Body of pancreas (tissue), 4 donors: ENCODE data around the gene PRR14.

Experiments used
- POLR2A ChIP-seq, 3 donors: fragments of 450-650 bp; IDR thresholded peaks; one replicate each; pipeline ENCODE4 v1.6.1; 2016; ENCODE audit warnings: antibody characterized with exemption in 3 of 3, mild to moderate bottlenecking in 2 of 3
- TF ChIP-seq, protein P1 (sequence below), 7 experiments: fragments of 450-650 bp in 4 of 7; fragments of 200-600 bp in 3 of 7; sonication (generic) in 3 of 7; IDR thresholded peaks; one replicate each; pipeline ENCODE4 v1.5.1; 2016 to 2019; ENCODE audit warnings: antibody characterized with exemption in 7 of 7

DNA sequence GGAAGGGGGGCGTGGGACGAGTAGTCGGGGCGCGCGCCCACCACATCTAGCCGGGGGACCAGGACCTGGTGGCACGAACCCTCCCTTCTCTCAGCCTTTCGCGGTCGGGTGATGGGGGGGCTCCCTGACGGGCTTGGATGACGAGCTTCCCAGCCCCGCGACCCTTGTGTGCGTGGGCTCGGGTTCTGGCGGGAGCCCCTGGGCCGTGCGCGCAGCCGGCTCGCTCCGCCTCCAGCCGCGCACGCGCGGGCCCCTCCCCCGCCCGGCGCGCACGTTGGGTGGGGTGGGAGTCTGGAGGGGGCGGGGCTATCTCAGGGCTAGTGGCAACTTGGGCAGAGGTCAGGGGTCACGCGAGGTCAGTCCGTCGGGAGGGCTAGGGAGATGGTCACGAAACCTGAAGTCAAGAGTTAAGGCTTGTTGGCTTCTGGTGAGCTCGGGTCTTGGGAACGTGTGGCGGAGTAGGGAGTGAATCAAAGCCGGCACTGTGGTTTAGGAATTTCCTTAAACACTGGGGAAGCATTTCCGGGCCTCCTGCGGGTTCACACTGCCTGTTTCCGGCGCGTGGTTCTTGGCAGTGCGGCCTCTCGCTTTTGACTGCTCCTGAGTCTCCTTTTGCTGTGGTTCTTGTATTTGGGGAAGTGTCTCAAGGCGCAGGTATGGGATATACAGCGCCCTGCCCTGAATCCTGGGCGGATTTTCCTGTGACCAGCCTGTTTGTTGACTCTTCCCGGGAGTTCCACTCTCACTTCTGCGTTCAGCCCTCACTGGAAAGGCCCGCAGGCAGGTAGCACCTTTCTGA, 48.3 kb downstream of the PRR14 start, which contains the start of gene SRCAP:
- peak in 1 of 3 donors; percentile 4 for TF ChIP-seq POLR2A (IDR thresholded peaks at IDR 0.05)
- TF ChIP-seq, protein P1, sequence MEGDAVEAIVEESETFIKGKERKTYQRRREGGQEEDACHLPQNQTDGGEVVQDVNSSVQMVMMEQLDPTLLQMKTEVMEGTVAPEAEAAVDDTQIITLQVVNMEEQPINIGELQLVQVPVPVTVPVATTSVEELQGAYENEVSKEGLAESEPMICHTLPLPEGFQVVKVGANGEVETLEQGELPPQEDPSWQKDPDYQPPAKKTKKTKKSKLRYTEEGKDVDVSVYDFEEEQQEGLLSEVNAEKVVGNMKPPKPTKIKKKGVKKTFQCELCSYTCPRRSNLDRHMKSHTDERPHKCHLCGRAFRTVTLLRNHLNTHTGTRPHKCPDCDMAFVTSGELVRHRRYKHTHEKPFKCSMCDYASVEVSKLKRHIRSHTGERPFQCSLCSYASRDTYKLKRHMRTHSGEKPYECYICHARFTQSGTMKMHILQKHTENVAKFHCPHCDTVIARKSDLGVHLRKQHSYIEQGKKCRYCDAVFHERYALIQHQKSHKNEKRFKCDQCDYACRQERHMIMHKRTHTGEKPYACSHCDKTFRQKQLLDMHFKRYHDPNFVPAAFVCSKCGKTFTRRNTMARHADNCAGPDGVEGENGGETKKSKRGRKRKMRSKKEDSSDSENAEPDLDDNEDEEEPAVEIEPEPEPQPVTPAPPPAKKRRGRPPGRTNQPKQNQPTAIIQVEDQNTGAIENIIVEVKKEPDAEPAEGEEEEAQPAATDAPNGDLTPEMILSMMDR (IDR thresholded peaks at IDR 0.05): no peak
